ENCODE measurements around the gene BCAS3.

Gene BCAS3

GRCh38 chr17:61317779-61318178 is 640.1 kb downstream of the BCAS3 start:
- TF ChIP-seq CTCF (conservative IDR thresholded peaks at IDR 0.05) (no peak), ZFX (IDR thresholded peaks at IDR 0.05) (no peak)
- no peak overlapping the region for H3K27ac ChIP-seq

GRCh38 chr17:61318684-61319098 is 641.0 kb downstream of the BCAS3 start:
- TF ChIP-seq ZFX (IDR thresholded peaks at IDR 0.05), result no peak
- TF ChIP-seq CTCF (conservative IDR thresholded peaks at IDR 0.05), result no peak
- no peak overlapping the region for H3K27ac ChIP-seq

DNA sequence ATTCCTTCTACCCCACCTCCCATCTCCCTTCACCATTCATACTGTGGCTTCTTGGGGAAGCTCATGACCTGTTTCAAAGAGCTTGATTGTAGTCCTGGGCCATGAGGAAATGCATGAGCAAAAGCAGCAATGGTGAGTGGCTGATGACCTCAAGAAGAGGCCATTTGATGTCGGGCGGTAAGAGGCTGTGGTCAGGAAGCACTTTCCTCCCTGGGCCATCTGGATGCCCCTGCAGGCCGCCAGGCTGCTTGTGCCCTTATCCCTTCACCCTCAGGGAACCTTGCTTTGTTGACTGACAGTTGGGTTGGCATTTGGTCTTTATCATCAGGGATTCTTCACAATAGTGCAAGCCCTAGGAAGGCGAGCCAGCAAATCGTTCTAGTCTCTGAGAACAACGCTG is 643.7 kb downstream of the BCAS3 start:
- H3K27ac ChIP-seq, result no peak overlapping the region
- no peak for TF ChIP-seq ZFX (IDR thresholded peaks at IDR 0.05)
- TF ChIP-seq CTCF (conservative IDR thresholded peaks at IDR 0.05), result no peak

DNA sequence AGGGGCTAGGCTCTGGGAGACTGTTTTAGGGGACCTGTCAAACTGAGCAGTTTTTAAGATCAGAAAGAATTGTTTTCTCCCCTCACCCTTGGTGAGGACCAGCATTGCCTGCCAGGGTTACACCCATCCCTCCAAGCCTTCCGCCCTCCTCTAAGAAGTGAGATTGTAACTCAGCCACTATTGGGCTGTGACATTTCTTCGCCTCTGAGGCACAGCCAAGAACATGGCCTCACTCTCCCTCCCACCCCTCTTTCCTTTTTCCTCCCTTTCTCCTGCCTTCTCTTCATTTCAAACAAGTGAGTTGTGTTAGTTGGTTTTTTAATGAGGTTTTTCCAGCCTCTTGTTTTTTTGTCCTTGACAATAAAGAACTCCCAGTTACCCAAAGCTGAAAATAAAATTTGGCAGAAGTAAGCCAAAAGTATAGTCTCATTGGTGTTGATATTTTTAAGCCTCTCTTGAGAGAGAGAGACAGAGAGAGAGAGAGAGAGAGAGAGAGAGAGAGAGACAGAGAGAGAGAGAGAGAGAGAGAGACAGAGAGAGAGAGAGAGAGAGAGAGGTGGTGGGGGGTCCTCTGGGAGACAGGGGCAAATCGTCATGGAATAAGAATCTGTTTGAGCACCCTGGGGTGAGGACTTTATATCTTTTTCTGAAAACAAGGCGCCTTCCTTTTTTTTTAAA is 644.8 kb downstream of the BCAS3 start:
- TF ChIP-seq ZFX (IDR thresholded peaks at IDR 0.05) (no peak), CTCF (conservative IDR thresholded peaks at IDR 0.05) (no peak)
- H3K27ac ChIP-seq, result no peak overlapping the region

DNA sequence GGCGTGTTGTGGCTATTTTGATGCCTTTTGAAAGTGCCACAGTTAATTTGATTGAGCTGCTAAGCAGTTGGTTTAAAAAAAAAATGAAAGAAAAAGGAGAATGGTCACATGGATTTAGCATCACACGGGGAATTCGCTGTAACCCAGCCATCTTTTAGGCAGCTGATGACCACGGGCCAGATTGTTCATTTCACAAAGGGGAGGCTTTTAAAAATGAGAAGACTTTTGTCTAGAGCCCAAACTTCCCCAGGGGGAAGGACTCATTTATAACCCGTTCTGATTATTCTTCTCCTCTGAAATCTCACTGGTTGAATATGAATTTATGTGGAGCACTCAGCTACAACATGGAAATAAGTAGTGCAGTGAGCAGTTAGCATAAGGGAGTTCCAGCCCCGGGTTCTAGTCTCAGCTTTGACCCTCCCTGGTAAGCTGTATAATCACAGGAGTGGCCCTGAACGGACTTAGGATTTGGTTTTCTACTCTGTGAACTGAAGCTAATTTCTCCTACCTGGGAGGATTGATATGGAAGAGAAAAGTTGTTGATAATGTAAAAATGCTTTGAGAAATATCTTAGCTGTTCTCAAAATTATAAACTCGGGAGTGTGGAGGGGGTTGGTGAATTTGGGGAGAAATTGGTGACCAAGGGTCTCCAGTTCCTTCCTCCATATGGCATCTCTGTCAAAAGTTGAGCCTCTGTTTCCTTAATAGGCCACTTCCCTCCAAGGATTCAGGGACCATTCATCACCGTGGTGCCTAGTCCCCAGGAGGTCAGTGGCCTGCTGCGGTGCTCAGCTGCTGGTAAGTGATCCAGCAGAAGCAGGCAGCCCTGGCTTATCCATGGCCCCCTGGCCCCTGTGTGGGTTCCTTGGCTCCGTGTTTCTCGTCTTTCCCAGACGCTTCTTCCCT is 645.6 kb downstream of the BCAS3 start:
- TF ChIP-seq CTCF (conservative IDR thresholded peaks at IDR 0.05) (no peak), ZFX (IDR thresholded peaks at IDR 0.05) (no peak)
- H3K27ac ChIP-seq, result no peak overlapping the region

DNA sequence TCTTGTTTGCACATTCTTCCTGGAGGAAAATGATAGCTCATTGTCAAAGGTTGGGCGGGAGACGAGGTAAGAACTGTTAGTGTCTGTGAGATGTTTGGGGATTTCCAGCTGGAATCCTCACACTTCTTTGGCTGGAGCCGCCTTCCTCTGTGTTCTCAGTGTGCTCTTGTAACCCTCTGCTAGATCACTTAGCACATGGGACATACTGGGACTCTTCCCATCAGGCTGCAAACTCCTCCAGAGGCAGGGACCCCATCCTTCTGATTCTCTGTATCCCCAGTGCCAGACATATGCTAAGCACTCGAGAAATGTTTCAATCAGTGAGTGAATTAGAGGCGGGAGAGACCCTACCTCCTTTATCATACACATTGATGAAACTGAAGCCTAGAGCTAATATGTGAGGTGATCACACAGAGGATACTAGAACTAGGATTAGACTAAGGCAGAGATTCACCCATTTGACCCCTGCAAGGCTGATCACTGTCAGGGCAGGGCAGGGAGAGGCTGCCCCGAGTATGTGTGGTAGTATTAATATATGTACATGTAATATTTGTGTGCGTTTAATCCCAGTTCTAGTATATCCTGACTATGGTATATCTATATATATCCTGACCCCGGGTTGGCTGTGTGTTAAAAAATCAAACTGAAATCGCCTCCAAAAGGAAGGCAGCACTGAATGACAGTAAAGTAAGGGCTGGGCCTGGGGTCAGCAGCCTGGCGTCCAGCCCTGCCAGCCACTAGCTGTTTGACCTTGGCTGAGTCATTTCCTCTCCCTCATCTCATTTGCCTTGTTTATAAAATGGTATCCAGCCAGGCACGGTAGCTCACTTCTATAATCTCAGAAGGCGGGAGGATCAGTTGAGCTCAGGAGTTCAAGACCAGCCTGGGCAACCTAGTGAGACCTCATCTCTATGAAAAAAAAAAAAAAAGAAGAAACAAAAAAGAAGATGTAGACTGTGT is 646.5 kb downstream of the BCAS3 start:
- H3K27ac ChIP-seq, result no peak overlapping the region

More for the DNA sequence above, 646.5 kb downstream of the BCAS3 start:
- TF ChIP-seq CTCF (conservative IDR thresholded peaks at IDR 0.05) (no peak), ZFX (IDR thresholded peaks at IDR 0.05) (no peak)

Data from C4-2B (cell line).